Keratinocyte (primary cell): ENCODE measurements around the gene TTLL5. TPM values are rescaled to one million over a fixed set of nuclear protein-coding genes. Genes with fewer than 3 reads are reported as not detected.

Experiments used
- DNase-seq: peaks from one replicate; pipeline ENCODE4 v3.0.0-alpha.2; 2011; ENCODE audit warnings: low read depth, missing footprints, low spot score
- FAIRE-seq: peaks from 2 replicates; lab custom pipeline; 2011; peaks lifted over from hg19 to GRCh38; lab: Jason Lieb, UNC
- H2AFZ ChIP-seq: 2 replicates; pipeline ENCODE4 v1.6.0; 2012; ENCODE audit warnings: low read length, control low read depth, inconsistent platforms; ENCODE audit not compliant: control insufficient read depth
- H3K27ac ChIP-seq: 2 replicates; pipeline ENCODE4 v1.5.1; 2011; ENCODE audit warnings: low read length; ENCODE audit not compliant: control insufficient read depth, insufficient read depth
- H3K27me3 ChIP-seq: 3 replicates; pipeline ENCODE4 v1.6.0; 2011; ENCODE audit warnings: low read length; ENCODE audit not compliant: control insufficient read depth, insufficient read depth; ENCODE audit errors: extremely low read depth
- H3K36me3 ChIP-seq, 2 experiments: 2 replicates in 1 of 2; 3 replicates in 1 of 2; pipeline ENCODE4 v1.5.1; 2011; ENCODE audit warnings: low read length in 2 of 2, mild to moderate bottlenecking in 1 of 2; ENCODE audit not compliant: control insufficient read depth in 2 of 2, insufficient read depth in 2 of 2; ENCODE audit errors: extremely low read depth in 1 of 2
- H3K4me1 ChIP-seq: 3 replicates; pipeline ENCODE4 v1.5.1; 2011; ENCODE audit warnings: low read length; ENCODE audit not compliant: control insufficient read depth, insufficient read depth; ENCODE audit errors: extremely low read depth
- H3K4me2 ChIP-seq: 3 replicates; pipeline ENCODE4 v1.6.0; 2011; ENCODE audit warnings: low read depth, low read length; ENCODE audit not compliant: control insufficient read depth, insufficient read depth; ENCODE audit errors: extremely low read depth
- H3K4me3 ChIP-seq, 3 experiments: fragments of 200-600 bp in 1 of 3; sonication (generic) in 1 of 3; 2 replicates in 2 of 3; 3 replicates in 1 of 3; pipeline ENCODE4 v1.5.1; 2011 to 2016; ENCODE audit warnings: low read length in 3 of 3, mild to moderate bottlenecking in 3 of 3, control low read depth in 2 of 3, inconsistent platforms in 1 of 3, low read depth in 1 of 3, mixed read lengths in 1 of 3, mixed run types in 1 of 3, moderate library complexity in 1 of 3; ENCODE audit not compliant: control insufficient read depth in 2 of 3, insufficient read depth in 2 of 3; ENCODE audit errors: extremely low read depth in 1 of 3
- H3K79me2 ChIP-seq: 2 replicates; pipeline ENCODE4 v1.6.0; 2012; ENCODE audit warnings: low read length; ENCODE audit not compliant: control insufficient read depth, insufficient read depth
- H3K9ac ChIP-seq: 3 replicates; pipeline ENCODE4 v1.6.0; 2011; ENCODE audit warnings: low read length; ENCODE audit not compliant: control insufficient read depth, insufficient read depth; ENCODE audit errors: extremely low read depth
- H3K9me1 ChIP-seq: 3 replicates; pipeline ENCODE4 v1.6.0; 2011; ENCODE audit warnings: low read length; ENCODE audit not compliant: control insufficient read depth, insufficient read depth; ENCODE audit errors: extremely low read depth
- H3K9me3 ChIP-seq: 2 replicates; pipeline ENCODE4 v1.5.1; 2012; ENCODE audit warnings: low read depth, low read length; ENCODE audit not compliant: control insufficient read depth
- H4K20me1 ChIP-seq: 3 replicates; pipeline ENCODE4 v1.6.0; 2011; ENCODE audit warnings: low read length; ENCODE audit not compliant: control insufficient read depth, insufficient read depth; ENCODE audit errors: extremely low read depth
- EZH2 ChIP-seq: IDR thresholded peaks from one replicate; pipeline ENCODE4 v1.6.1; 2012; ENCODE audit warnings: inconsistent platforms, mild to moderate bottlenecking, low read length, moderate library complexity
- dilution Hi-C: fragments of 300-500 bp; cut with MboI; formaldehyde crosslinking; loops from one replicate; pipeline ENCODE4 v1.7.0; 2020; ENCODE audit warnings: low sequenced_read_pairs; ENCODE audit not compliant: extremely low pct_ligation_motif_present
- polyA plus RNA-seq, 5 experiments: library from polyadenylated mRNA; depleted of rRNA in 3 of 5; stranded (reverse) in 3 of 5; stranded (forward) in 1 of 5; unstranded in 1 of 5; fragments of >200 nt; gene quantifications; 1 replicate in 1 of 5; 2 replicates in 3 of 5; 3 replicates in 1 of 5; pipeline versions ENCODE4 v1.2.1 to v1.2.3, GENCODE V29; 2011 to 2012; ENCODE audit warnings: missing spikeins in 2 of 5, low read depth in 1 of 5, low replicate concordance in 1 of 5
- TF ChIP-seq, protein P1 (sequence below), 3 experiments: IDR thresholded peaks in 1 of 3; conservative IDR thresholded peaks in 1 of 3; optimal IDR thresholded peaks in 1 of 3; 2 replicates in 2 of 3; 3 replicates in 1 of 3; pipeline versions ENCODE3 to v1.5.1; 2011; ENCODE audit warnings: low read length in 3 of 3, mild to moderate bottlenecking in 3 of 3, moderate library complexity in 2 of 3, control low read depth in 1 of 3, inconsistent platforms in 1 of 3; ENCODE audit not compliant: insufficient read depth in 2 of 3; ENCODE audit errors: extremely low read depth in 1 of 3

TTLL5 gene
- polyA plus RNA-seq, 1 donor (not counting 4 experiments of a cell fraction or from before 2014, with no cell fraction given): 20.7 TPM

DNA sequence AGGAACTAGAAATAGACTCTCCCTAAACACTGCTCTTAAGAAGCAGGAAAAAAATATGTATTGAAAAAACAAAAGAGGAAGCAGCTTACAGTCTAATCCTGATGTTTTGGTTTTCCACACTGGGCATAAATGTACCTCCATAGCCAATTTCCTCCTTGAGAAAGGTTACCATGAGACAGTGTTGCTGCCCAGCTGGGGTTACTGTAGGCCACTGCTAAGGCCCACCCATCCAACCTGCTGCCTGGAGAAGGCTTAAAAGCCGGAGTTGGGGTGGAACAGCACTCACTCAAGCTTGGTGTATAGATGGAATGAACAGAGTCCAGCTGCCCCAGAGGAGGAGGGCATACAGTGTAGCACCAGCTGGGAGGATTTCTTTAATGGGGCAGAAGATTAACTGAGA is 41.5 kb upstream of the TTLL5 start:
- Histone ChIP-seq H3K9ac (no peak overlapping the region), H3K27ac (no peak overlapping the region), H3K27me3 (peaks cover 2% of the 10 kb centered on the region), H3K79me2 (no peaks in the 10 kb centered on the region), H3K36me3 (no peaks in the 10 kb centered on the region), H3K4me2 (no peak overlapping the region), H3K4me1 (no peaks in the 10 kb centered on the region), H3K9me1 (no peaks in the 10 kb centered on the region), H3K4me3 (no peak overlapping the region), H3K9me3 (no peaks in the 10 kb centered on the region), H4K20me1 (no peaks in the 10 kb centered on the region), H2AFZ (no peak overlapping the region)
- no peak for TF ChIP-seq EZH2
- TF ChIP-seq, protein P1, sequence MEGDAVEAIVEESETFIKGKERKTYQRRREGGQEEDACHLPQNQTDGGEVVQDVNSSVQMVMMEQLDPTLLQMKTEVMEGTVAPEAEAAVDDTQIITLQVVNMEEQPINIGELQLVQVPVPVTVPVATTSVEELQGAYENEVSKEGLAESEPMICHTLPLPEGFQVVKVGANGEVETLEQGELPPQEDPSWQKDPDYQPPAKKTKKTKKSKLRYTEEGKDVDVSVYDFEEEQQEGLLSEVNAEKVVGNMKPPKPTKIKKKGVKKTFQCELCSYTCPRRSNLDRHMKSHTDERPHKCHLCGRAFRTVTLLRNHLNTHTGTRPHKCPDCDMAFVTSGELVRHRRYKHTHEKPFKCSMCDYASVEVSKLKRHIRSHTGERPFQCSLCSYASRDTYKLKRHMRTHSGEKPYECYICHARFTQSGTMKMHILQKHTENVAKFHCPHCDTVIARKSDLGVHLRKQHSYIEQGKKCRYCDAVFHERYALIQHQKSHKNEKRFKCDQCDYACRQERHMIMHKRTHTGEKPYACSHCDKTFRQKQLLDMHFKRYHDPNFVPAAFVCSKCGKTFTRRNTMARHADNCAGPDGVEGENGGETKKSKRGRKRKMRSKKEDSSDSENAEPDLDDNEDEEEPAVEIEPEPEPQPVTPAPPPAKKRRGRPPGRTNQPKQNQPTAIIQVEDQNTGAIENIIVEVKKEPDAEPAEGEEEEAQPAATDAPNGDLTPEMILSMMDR (optimal IDR thresholded peaks at IDR 0.05 in 1 of 3, IDR thresholded peaks at IDR 0.05 in 1 of 3, conservative IDR thresholded peaks at IDR 0.05 in 1 of 3; ENCODE audit: extremely low read depth in 1 of 3, insufficient read depth in 2 of 3, low read length in 3 of 3): no peak
- FAIRE-seq (no peak), DNase-seq (no peak)
- dilution Hi-C loops: no loop called here

DNA sequence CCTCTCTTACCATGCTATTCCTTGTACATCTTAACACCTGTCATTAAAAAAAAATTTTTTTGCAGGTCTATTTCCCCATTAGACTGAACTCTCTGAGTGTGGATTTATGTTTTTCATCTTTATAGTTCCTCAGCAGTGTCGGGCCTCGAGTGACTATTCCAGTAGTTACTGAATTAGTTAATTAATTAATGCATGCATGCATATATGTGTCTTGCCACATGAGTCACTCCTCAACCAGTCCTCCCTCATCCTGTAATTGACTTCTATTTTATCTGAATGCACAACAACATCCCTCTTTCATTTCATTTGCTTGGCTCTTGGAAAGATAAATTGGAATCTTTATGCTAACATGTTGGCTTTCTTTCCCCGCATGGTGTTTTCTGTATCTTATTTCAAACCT is 36.0 kb upstream of the TTLL5 start:
- Histone ChIP-seq H3K4me1 (no peaks in the 10 kb centered on the region), H3K9me1 (no peaks in the 10 kb centered on the region), H3K36me3 (no peaks in the 10 kb centered on the region), H2AFZ (no peak overlapping the region), H3K27ac (no peak overlapping the region), H3K27me3 (no peaks in the 10 kb centered on the region), H3K4me3 (no peak overlapping the region), H3K4me2 (no peak overlapping the region), H3K9ac (no peak overlapping the region), H3K9me3 (no peaks in the 10 kb centered on the region), H3K79me2 (no peaks in the 10 kb centered on the region), H4K20me1 (no peaks in the 10 kb centered on the region)
- FAIRE-seq: no peak
- dilution Hi-C loops: no loop called here
- no peak for DNase-seq
- TF ChIP-seq, protein P1 (optimal IDR thresholded peaks at IDR 0.05 in 1 of 3, IDR thresholded peaks at IDR 0.05 in 1 of 3, conservative IDR thresholded peaks at IDR 0.05 in 1 of 3; ENCODE audit: extremely low read depth in 1 of 3, insufficient read depth in 2 of 3, low read length in 3 of 3): no peak
- TF ChIP-seq EZH2: no peak
